GM11168 (cell line): Measurements from ENCODE around the gene CLDN9.
"Not testable (repeated sequence)": the region's sequence is repeated elsewhere in the genome, so short reads cannot be mapped to it uniquely, and the experiment has no call there.

ENCODE experiments used
- in situ Hi-C: fragments of 300-500 bp; cut with MboI; formaldehyde crosslinking; loops from one replicate; pipeline ENCODE4 v1.12.0; 2022; ENCODE audit warnings: low sequenced_read_pairs; ENCODE audit not compliant: unreplicated experiment

The CLDN9 gene

GRCh38 chr16:3051494-3051893 is 38.8 kb downstream of the CLDN9 start:
- in situ Hi-C loops, result no loop called here

- in situ Hi-C loops, result not testable (repeated sequence)
Measured at GRCh38 chr16:3052571-3053329, 40.0 kb downstream of the CLDN9 start.

GRCh38 chr16:3053330-3053710 is 40.6 kb downstream of the CLDN9 start:
- in situ Hi-C loops, result not testable (repeated sequence)

- in situ Hi-C loops, result no loop called here
Measured at GRCh38 chr16:3054965-3055733, 42.4 kb downstream of the CLDN9 start.

- in situ Hi-C loops, result not testable (repeated sequence)
Measured at GRCh38 chr16:3055734-3056115, 43.0 kb downstream of the CLDN9 start.

GRCh38 chr16:3056336-3057180 is 43.8 kb downstream of the CLDN9 start:
- in situ Hi-C loops, result no loop called here

- in situ Hi-C loops, result no loop called here
Measured at GRCh38 chr16:3057181-3058138, 44.7 kb downstream of the CLDN9 start.

- in situ Hi-C loops, result no loop called here
Measured at GRCh38 chr16:3058139-3059030, 45.7 kb downstream of the CLDN9 start.

GRCh38 chr16:3059041-3059722 is 46.5 kb downstream of the CLDN9 start:
- in situ Hi-C loops, result no loop called here

GRCh38 chr16:3059723-3060242 is 47.1 kb downstream of the CLDN9 start:
- in situ Hi-C loops, result loop anchor here (5.0 kb wide), 1 partner anchor 68 kb away; no protein-coding TSS in a partner anchor

GRCh38 chr16:3060339-3061127 is 47.8 kb downstream of the CLDN9 start:
- in situ Hi-C loops, result loop anchor here (5.0 kb wide), 1 partner anchor 67 kb away; no protein-coding TSS in a partner anchor

- in situ Hi-C loops, result loop anchor here (5.0 kb wide), 1 partner anchor 65 kb away; no protein-coding TSS in a partner anchor
Measured at GRCh38 chr16:3062553-3062952, 49.8 kb downstream of the CLDN9 start.

GRCh38 chr16:3063625-3064386 is 51.1 kb downstream of the CLDN9 start:
- in situ Hi-C loops, result loop anchor here (5.0 kb wide), 1 partner anchor 63 kb away; no protein-coding TSS in a partner anchor
